Endodermal cell (in vitro differentiated cells): ENCODE data around the gene STK32B. TPM values are rescaled to one million over a fixed set of nuclear protein-coding genes. Genes with fewer than 3 reads are reported as not detected.

Experiments
- DNase-seq: peaks from one replicate; pipeline ENCODE4 v3.0.0-alpha.2; 2017
- H3K27ac ChIP-seq: 2 replicates; pipeline ENCODE4 v1.5.1; 2013; ENCODE audit warnings: mild to moderate bottlenecking, low read depth, low read length, moderate library complexity
- H3K27me3 ChIP-seq: 2 replicates; pipeline ENCODE4 v1.6.1; 2013; ENCODE audit warnings: mild to moderate bottlenecking, low read length, moderate library complexity; ENCODE audit not compliant: insufficient read depth, control insufficient read depth, poor library complexity, severe bottlenecking
- H3K36me3 ChIP-seq: 2 replicates; pipeline ENCODE4 v1.7.0; 2013; ENCODE audit warnings: mild to moderate bottlenecking, low read length, moderate library complexity; ENCODE audit not compliant: control insufficient read depth, insufficient read depth
- H3K4me1 ChIP-seq: one replicate; pipeline ENCODE4 v1.7.0; 2013; ENCODE audit warnings: low read length; ENCODE audit not compliant: control insufficient read depth, insufficient read depth
- H3K4me3 ChIP-seq: 2 replicates; pipeline ENCODE4 v1.5.1; 2013; ENCODE audit warnings: mild to moderate bottlenecking, low read length, moderate library complexity
- H3K9ac ChIP-seq: 2 replicates; pipeline ENCODE4 v1.6.1; 2013; ENCODE audit warnings: mild to moderate bottlenecking, low read length, moderate library complexity; ENCODE audit not compliant: poor library complexity, severe bottlenecking; ENCODE audit errors: extremely low read depth
- H3K9me3 ChIP-seq: 2 replicates; pipeline ENCODE4 v1.6.1; 2013; ENCODE audit warnings: mild to moderate bottlenecking, low read length, moderate library complexity; ENCODE audit not compliant: control insufficient read depth
- H3K27ac Mint-ChIP-seq: 2 replicates; pipeline ENCODE4 v1.8.0; 2020; ENCODE audit warnings: mixed read lengths
- H3K27me3 Mint-ChIP-seq: 2 replicates; pipeline ENCODE4 v1.8.0; 2021; ENCODE audit warnings: mild to moderate bottlenecking, mixed read lengths; ENCODE audit not compliant: insufficient read depth
- H3K36me3 Mint-ChIP-seq: 2 replicates; pipeline ENCODE4 v1.8.0; 2020; ENCODE audit warnings: low read depth, mixed read lengths
- H3K4me1 Mint-ChIP-seq: 2 replicates; pipeline ENCODE4 v1.8.0; 2020; ENCODE audit warnings: mixed read lengths
- H3K4me3 Mint-ChIP-seq: 2 replicates; pipeline ENCODE4 v1.8.0; 2020; ENCODE audit warnings: mild to moderate bottlenecking, moderate library complexity, mixed read lengths
- H3K9me3 Mint-ChIP-seq: 2 replicates; pipeline ENCODE4 v1.8.0; 2020; ENCODE audit warnings: mild to moderate bottlenecking, mixed read lengths
- WGBS, 2 experiments: methylation state at CpG; one replicate each; pipeline versions ENCODE4 v1.1.5 to v1.1.7; 2013; ENCODE audit warnings: missing lambda C conversion rate in 2 of 2, mixed read lengths in 1 of 2; ENCODE audit not compliant: insufficient coverage in 1 of 2, insufficient read length in 1 of 2; 5-methylcytosine and 5-hydroxymethylcytosine counted together
- total RNA-seq, 2 donors: library from RNA; stranded (reverse); fragmentation: NEBNext Ultra II Directional in 1 of 2; extraction: Animal tissue kit (Norgen Biotek cat#: 25700) in 1 of 2; gene quantifications; 2 replicates in 1 of 2; 3 replicates in 1 of 2; pipeline ENCODE4 v1.2.1, GENCODE V29; 2021
- TF ChIP-seq, protein P1 (sequence below): fragments of 200-600 bp; sonication (generic); conservative IDR thresholded peaks from 2 replicates; pipeline ENCODE4 v1.5.0; 2021; ENCODE audit warnings: antibody characterized with exemption, mild to moderate bottlenecking

Gene STK32B
- total RNA-seq, 2 donors from 2014 or later: 1.4 to 1.5 TPM

GRCh38 chr4:5421416-5421815 is 370.1 kb downstream of the STK32B start:
- Histone ChIP-seq H3K9ac (no peak overlapping the region), H3K4me1 (no peaks in the 10 kb centered on the region), H3K36me3 (no peaks in the 10 kb centered on the region), H3K4me3 (no peak overlapping the region), H3K9me3 (peaks cover 17% of the 10 kb centered on the region), H3K27ac (no peak overlapping the region), H3K27me3 (no peaks in the 10 kb centered on the region)
- TF ChIP-seq, protein P1, sequence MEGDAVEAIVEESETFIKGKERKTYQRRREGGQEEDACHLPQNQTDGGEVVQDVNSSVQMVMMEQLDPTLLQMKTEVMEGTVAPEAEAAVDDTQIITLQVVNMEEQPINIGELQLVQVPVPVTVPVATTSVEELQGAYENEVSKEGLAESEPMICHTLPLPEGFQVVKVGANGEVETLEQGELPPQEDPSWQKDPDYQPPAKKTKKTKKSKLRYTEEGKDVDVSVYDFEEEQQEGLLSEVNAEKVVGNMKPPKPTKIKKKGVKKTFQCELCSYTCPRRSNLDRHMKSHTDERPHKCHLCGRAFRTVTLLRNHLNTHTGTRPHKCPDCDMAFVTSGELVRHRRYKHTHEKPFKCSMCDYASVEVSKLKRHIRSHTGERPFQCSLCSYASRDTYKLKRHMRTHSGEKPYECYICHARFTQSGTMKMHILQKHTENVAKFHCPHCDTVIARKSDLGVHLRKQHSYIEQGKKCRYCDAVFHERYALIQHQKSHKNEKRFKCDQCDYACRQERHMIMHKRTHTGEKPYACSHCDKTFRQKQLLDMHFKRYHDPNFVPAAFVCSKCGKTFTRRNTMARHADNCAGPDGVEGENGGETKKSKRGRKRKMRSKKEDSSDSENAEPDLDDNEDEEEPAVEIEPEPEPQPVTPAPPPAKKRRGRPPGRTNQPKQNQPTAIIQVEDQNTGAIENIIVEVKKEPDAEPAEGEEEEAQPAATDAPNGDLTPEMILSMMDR: no peak
- Mint-ChIP-seq H3K36me3 (no peaks in the 10 kb centered on the region), H3K4me1 (peaks cover 4% of the 10 kb centered on the region), H3K4me3 (no peak overlapping the region), H3K9me3 (peaks cover 26% of the 10 kb centered on the region), H3K27me3 (peaks cover 21% of the 10 kb centered on the region), H3K27ac (no peak overlapping the region)
- WGBS, 2 experiments: 86 to 100% methylated on average over 1 to 3 of the region's 3 CpGs
- DNase-seq: peak; percentile 13

- 85 to 91% methylated on average over 2 of the region's 2 CpGs for WGBS, 2 experiments
- Mint-ChIP-seq H3K9me3 (peaks cover 20% of the 10 kb centered on the region), H3K36me3 (no peaks in the 10 kb centered on the region), H3K27ac (no peak overlapping the region), H3K4me1 (peaks cover 4% of the 10 kb centered on the region), H3K4me3 (no peak overlapping the region), H3K27me3 (peaks cover 18% of the 10 kb centered on the region)
- Histone ChIP-seq H3K4me3 (no peak overlapping the region), H3K27me3 (no peaks in the 10 kb centered on the region), H3K9me3 (peaks cover 9% of the 10 kb centered on the region), H3K36me3 (no peaks in the 10 kb centered on the region), H3K9ac (no peak overlapping the region), H3K27ac (no peak overlapping the region), H3K4me1 (no peaks in the 10 kb centered on the region)
- TF ChIP-seq, protein P1: no peak
- peak; percentile 1 for DNase-seq
Observed at GRCh38 chr4:5422195-5422594, 370.9 kb downstream of the STK32B start.

- Mint-ChIP-seq H3K4me1 (peaks cover 4% of the 10 kb centered on the region), H3K27ac (no peak overlapping the region), H3K4me3 (no peak overlapping the region), H3K9me3 (peaks cover 5% of the 10 kb centered on the region), H3K27me3 (peaks cover 15% of the 10 kb centered on the region), H3K36me3 (no peaks in the 10 kb centered on the region)
- WGBS, 2 experiments: 94 to 100% methylated on average over 1 to 6 of the region's 6 CpGs
- DNase-seq: peak; percentile 45
- Histone ChIP-seq H3K9me3 (no peaks in the 10 kb centered on the region), H3K9ac (no peak overlapping the region), H3K27me3 (no peaks in the 10 kb centered on the region), H3K4me1 (no peaks in the 10 kb centered on the region), H3K36me3 (no peaks in the 10 kb centered on the region), H3K4me3 (no peak overlapping the region), H3K27ac (no peak overlapping the region)
- TF ChIP-seq, protein P1: no peak
Observed at GRCh38 chr4:5423670-5424069, 372.4 kb downstream of the STK32B start.
